Heart left ventricle (tissue), 16 donors: Measurements from ENCODE around the gene PAX5. TPM values are rescaled to one million over a fixed set of nuclear protein-coding genes. Genes with fewer than 3 reads are reported as not detected.

ENCODE experiments used
- ATAC-seq, 4 donors: fragments of 200-7000 bp; cut with Tn5 transposase; one replicate each; pipeline ENCODE4 v1.9.1; 2020 to 2022; ENCODE audit warnings: moderate library complexity in 4 of 4, mild to moderate bottlenecking in 3 of 4, moderate number of reproducible peaks in 1 of 4
- DNase-seq, 5 donors: peaks; one replicate each; pipeline ENCODE4 v3.0.0-alpha.2; 2020
- H3K27ac ChIP-seq, 12 donors: fragments of 200-600 bp; sonication (generic) in 4 of 12; one replicate each; pipeline versions ENCODE4 v1.5.0 to v1.8.0; 2016 to 2022; ENCODE audit warnings: mild to moderate bottlenecking in 2 of 12
- H3K27me3 ChIP-seq, 9 donors: fragments of 200-600 bp; sonication (generic) in 2 of 9; one replicate each; pipeline versions ENCODE4 v1.5.1 to v1.8.0; 2016 to 2022; ENCODE audit warnings: mild to moderate bottlenecking in 3 of 9
- H3K36me3 ChIP-seq, 9 donors: fragments of 200-600 bp; sonication (generic) in 2 of 9; one replicate each; pipeline versions ENCODE4 v1.5.0 to v1.8.0; 2018 to 2022; ENCODE audit warnings: mild to moderate bottlenecking in 2 of 9
- H3K4me1 ChIP-seq, 12 donors: fragments of 200-600 bp; sonication (generic) in 4 of 12; one replicate each; pipeline versions ENCODE4 v1.5.0 to v1.8.0; 2016 to 2022; ENCODE audit warnings: mild to moderate bottlenecking in 3 of 12
- H3K4me3 ChIP-seq, 12 donors: fragments of 200-600 bp; sonication (generic) in 4 of 12; one replicate each; pipeline versions ENCODE4 v1.5.0 to v1.8.0; 2017 to 2022; ENCODE audit warnings: mild to moderate bottlenecking in 9 of 12, moderate library complexity in 4 of 12
- H3K9me3 ChIP-seq, 12 donors: fragments of 200-600 bp; sonication (generic) in 4 of 12; one replicate each; pipeline versions ENCODE4 v1.5.0 to v1.8.0; 2016 to 2022; ENCODE audit warnings: mild to moderate bottlenecking in 1 of 12
- CTCF ChIP-seq, 12 donors: fragments of 200-600 bp; sonication (generic) in 4 of 12; IDR thresholded peaks; one replicate each; pipeline versions ENCODE4 v1.5.0 to v1.8.0; 2018 to 2022; ENCODE audit warnings: antibody characterized with exemption in 12 of 12, mild to moderate bottlenecking in 5 of 12
- POLR2A ChIP-seq, 2 donors: fragments of 450-650 bp; IDR thresholded peaks; one replicate each; pipeline ENCODE4 v1.6.1; 2017; ENCODE audit warnings: antibody characterized with exemption in 2 of 2, mild to moderate bottlenecking in 2 of 2, moderate library complexity in 2 of 2
- WGBS, 4 donors: extraction: QIAGEN DNeasy Blood & Tissue Kit in 2 of 4; methylation state at CpG; one replicate each; pipeline versions ENCODE4 v1.1.5 to v1.1.7; 2013 to 2018; 5-methylcytosine and 5-hydroxymethylcytosine counted together
- intact Hi-C, 10 donors: fragments of 100-400 bp; cut with DNase I; formaldehyde crosslinking; loops; one replicate each; pipeline versions ENCODE4 v1.11.1 to v1.14.2; 2022
- polyA plus RNA-seq, 2 donors: library from polyadenylated mRNA; stranded (reverse); fragments of 200-250 nt; gene quantifications; one replicate each; pipeline ENCODE4 v1.2.3, GENCODE V29; 2013
- total RNA-seq, 9 donors: library from RNA; depleted of rRNA in 2 of 9; stranded (reverse); fragments of >200 nt in 2 of 9; fragmentation: NEBNext Ultra II Directional in 3 of 9; extraction: Animal tissue kit (Norgen Biotek cat#: 25700) in 3 of 9; gene quantifications; one replicate each; pipeline versions ENCODE4 v1.1.0 to v1.2.4, GENCODE V29; 2016 to 2023
- donor health status: ischemic (EF 13 %, LVEDD 7.1; RV severe dilation, severe dysfunction).
- donor health status: healthy with polysubstance abuse.
- donor health status: DM: no; HTN: yes; CAD: no.
- donor health status: DM: no; HTN: no; CAD: no.
- donor health status: ischemic (EF 25% LVEDD 6.9; RV normal size, moderate dysfunction).
- donor health status: ischemic (EF 25% LVEDD 5.7; RV mildly dilated, moderate dysfunction).
- donor health status: healthy.
- donor health status: DM: yes; HTN: yes; CAD: no.
- donor health status: ischemic (EF 35%, LVEDD 5.7; RV mildly dilated, moderate dysfunction).
- donor health status: nonischemic (EF 11% LVEDD 7.7; RV severe dilation, severe dysfunction).
- donor health status: DM: yes; HTN: yes; CAD: no.
- donor health status: PGD.
- donor health status: ischemic (EF 29% LVEDD 5.4; RV normal size, mild dysfunction).
- donor health status: nonischemic (EF 23%, LVEDD 6.1; RV moderate dilation, normal function).

PAX5 gene
- total and polyA plus RNA-seq, 11 donors: 0.01 to 0.37 (median 0.08) TPM; not detected in 7

GRCh38 chr9:36966371-36967097 lies 67.5 kb downstream of the PAX5 start:
- no peaks in the 10 kb centered on the region for H3K9me3 ChIP-seq
- DNase-seq: no peak
- H3K27me3 ChIP-seq: peaks cover 0 to 6% (median 0%) of the 10 kb centered on the region in 9 donors
- no peaks in the 10 kb centered on the region for H3K36me3 ChIP-seq
- no peak for ATAC-seq
- intact Hi-C loops: no loop called here
- no peak overlapping the region for H3K27ac ChIP-seq
- no peak overlapping the region for H3K4me3 ChIP-seq
- TF ChIP-seq CTCF (IDR thresholded peaks at IDR 0.05) (no peak), POLR2A (IDR thresholded peaks at IDR 0.05) (no peak)
- H3K4me1 ChIP-seq: no peaks in the 10 kb centered on the region
- WGBS, 4 donors: 83 to 90% (median 85%) methylated on average over 20 to 21 of the region's 21 CpGs

- intact Hi-C loops: no loop called here
- no peak overlapping the region for H3K27ac ChIP-seq
- no peaks in the 10 kb centered on the region for H3K9me3 ChIP-seq
- ATAC-seq (no peak), DNase-seq (no peak)
- no peaks in the 10 kb centered on the region for H3K4me1 ChIP-seq
- peaks cover 0 to 17% (median 0%) of the 10 kb centered on the region in 9 donors for H3K27me3 ChIP-seq
- WGBS, 4 donors: 85 to 93% (median 91%) methylated on average over 7 of the region's 7 CpGs
- H3K4me3 ChIP-seq: no peak overlapping the region
- no peaks in the 10 kb centered on the region for H3K36me3 ChIP-seq
- TF ChIP-seq CTCF (IDR thresholded peaks at IDR 0.05) (no peak), POLR2A (IDR thresholded peaks at IDR 0.05) (no peak)
Observed at GRCh38 chr9:36964791-36965190, 69.3 kb downstream of the PAX5 start.

GRCh38 chr9:36963346-36963745 lies 70.7 kb downstream of the PAX5 start:
- 68 to 77% (median 75%) methylated on average over 7 of the region's 7 CpGs for WGBS, 4 donors
- Histone ChIP-seq H3K27ac (no peak overlapping the region), H3K4me1 (no peaks in the 10 kb centered on the region), H3K9me3 (no peaks in the 10 kb centered on the region), H3K36me3 (no peaks in the 10 kb centered on the region), H3K27me3 (peaks cover 0 to 19% (median 0%) of the 10 kb centered on the region in 9 donors), H3K4me3 (no peak overlapping the region)
- intact Hi-C loops: no loop called here
- no peak for ATAC-seq
- TF ChIP-seq POLR2A (IDR thresholded peaks at IDR 0.05) (no peak), CTCF (IDR thresholded peaks at IDR 0.05) (no peak)
- DNase-seq: peak in 1 of 5 donors; percentile 19

GRCh38 chr9:36962691-36963090 lies 71.4 kb downstream of the PAX5 start:
- no peak for TF ChIP-seq POLR2A (IDR thresholded peaks at IDR 0.05)
- no peak for TF ChIP-seq CTCF (IDR thresholded peaks at IDR 0.05)
- 87 to 92% (median 89%) methylated on average over 4 to 11 of the region's 11 CpGs for WGBS, 4 donors
- Histone ChIP-seq H3K27me3 (peaks cover 0 to 22% (median 0%) of the 10 kb centered on the region in 9 donors), H3K9me3 (no peaks in the 10 kb centered on the region), H3K4me1 (no peaks in the 10 kb centered on the region), H3K36me3 (no peaks in the 10 kb centered on the region), H3K27ac (no peak overlapping the region), H3K4me3 (no peak overlapping the region)
- intact Hi-C loops: no loop called here
- no peak for ATAC-seq
- DNase-seq: no peak
